SK-N-SH (cell line): ENCODE data around the gene CELSR1.

Experiments used
- CHD2 ChIP-seq: fragments of 150-350 bp; IDR thresholded peaks from 2 replicates; pipeline ENCODE4 v1.6.1; 2018; ENCODE audit warnings: low read length; ENCODE audit not compliant: partially characterized antibody
- EP300 ChIP-seq, 2 experiments: IDR thresholded peaks; 2 replicates each; pipeline versions ENCODE4 v1.4.0 to v1.6.1; 2012; ENCODE audit warnings: borderline replicate concordance in 1 of 2, low read depth in 1 of 2, low read length in 1 of 2
- JUND ChIP-seq: IDR thresholded peaks from 2 replicates; pipeline ENCODE4 v1.4.0; 2012
- MEF2A ChIP-seq: IDR thresholded peaks from 2 replicates; pipeline ENCODE4 v1.4.0; 2012; ENCODE audit warnings: low read depth, borderline replicate concordance
- MXI1 ChIP-seq: IDR thresholded peaks from 2 replicates; pipeline ENCODE4 v1.6.1; 2012; ENCODE audit warnings: mild to moderate bottlenecking, low read depth, low read length, improper control_type of control experiment
- POLR2AphosphoS5 ChIP-seq: IDR thresholded peaks from 2 replicates; pipeline ENCODE4 v1.6.1; 2012; ENCODE audit warnings: low read depth, low read length
- TAF1 ChIP-seq: IDR thresholded peaks from 2 replicates; pipeline ENCODE4 v1.6.1; 2012; ENCODE audit warnings: low read depth, mild to moderate bottlenecking, low read length, moderate library complexity, borderline replicate concordance
- TCF12 ChIP-seq: IDR thresholded peaks from 2 replicates; pipeline ENCODE4 v1.4.0; 2012
- YY1 ChIP-seq: IDR thresholded peaks from 2 replicates; pipeline ENCODE4 v1.4.0; 2012; ENCODE audit warnings: low read depth, mild to moderate bottlenecking
- TF ChIP-seq, protein P1 (sequence below): IDR thresholded peaks from 2 replicates; pipeline ENCODE4 v1.4.0; 2012; ENCODE audit warnings: low read depth
- TF ChIP-seq, protein P2 (sequence below): fragments of 150-350 bp; IDR thresholded peaks from 2 replicates; pipeline ENCODE4 v1.6.1; 2017; ENCODE audit warnings: antibody characterized with exemption, low read length, low read depth, borderline replicate concordance
- TF ChIP-seq, protein P3 (sequence below): fragments of 200-600 bp; sonication (generic); IDR thresholded peaks from 2 replicates; pipeline ENCODE4 v1.6.1; 2017; ENCODE audit warnings: antibody characterized with exemption, mild to moderate bottlenecking, moderate library complexity
- TF ChIP-seq, protein P4 (sequence below): IDR thresholded peaks from 2 replicates; pipeline ENCODE4 v1.6.1; 2012; ENCODE audit warnings: mild to moderate bottlenecking, low read depth, low read length, moderate library complexity
- TF ChIP-seq, protein P5 (sequence below): IDR thresholded peaks from 2 replicates; pipeline ENCODE4; 2012

DNA sequence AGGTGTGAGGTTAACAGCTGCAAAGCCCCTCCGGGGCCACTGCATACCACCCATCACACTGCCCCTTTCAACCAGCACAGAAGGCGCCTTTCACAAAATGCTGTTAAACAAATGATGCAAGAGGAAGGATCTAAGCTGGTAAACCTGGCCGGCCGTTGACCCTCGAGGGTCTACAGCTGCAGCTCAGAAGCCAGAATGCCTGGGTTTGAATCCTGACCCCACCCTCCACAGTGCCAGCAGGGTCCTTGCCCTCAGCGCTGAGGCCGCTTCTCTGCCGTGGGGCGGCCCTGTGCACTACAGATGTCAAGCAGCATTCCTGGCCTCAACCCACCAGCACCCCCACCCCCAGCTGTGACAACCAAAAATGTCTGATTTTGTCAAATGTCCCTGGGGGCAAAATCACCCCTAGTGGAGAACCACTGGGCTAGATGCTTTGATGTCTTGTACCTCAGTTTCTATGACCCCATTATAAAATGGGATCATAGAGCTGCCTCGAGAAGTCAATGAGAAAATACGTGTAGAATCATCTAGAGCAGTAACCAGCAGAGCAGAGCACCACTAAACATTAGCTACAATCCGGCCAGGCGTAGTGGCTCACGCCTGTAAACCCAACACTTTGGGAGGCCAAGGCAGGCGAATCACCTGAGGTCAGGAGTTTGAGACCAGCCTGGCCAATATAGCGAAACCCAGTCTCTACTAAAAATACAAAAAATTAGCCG, 77.9 kb downstream of the CELSR1 start:
- TF ChIP-seq, protein P1, sequence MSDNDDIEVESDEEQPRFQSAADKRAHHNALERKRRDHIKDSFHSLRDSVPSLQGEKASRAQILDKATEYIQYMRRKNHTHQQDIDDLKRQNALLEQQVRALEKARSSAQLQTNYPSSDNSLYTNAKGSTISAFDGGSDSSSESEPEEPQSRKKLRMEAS, result no peak
- TF ChIP-seq, protein P2, sequence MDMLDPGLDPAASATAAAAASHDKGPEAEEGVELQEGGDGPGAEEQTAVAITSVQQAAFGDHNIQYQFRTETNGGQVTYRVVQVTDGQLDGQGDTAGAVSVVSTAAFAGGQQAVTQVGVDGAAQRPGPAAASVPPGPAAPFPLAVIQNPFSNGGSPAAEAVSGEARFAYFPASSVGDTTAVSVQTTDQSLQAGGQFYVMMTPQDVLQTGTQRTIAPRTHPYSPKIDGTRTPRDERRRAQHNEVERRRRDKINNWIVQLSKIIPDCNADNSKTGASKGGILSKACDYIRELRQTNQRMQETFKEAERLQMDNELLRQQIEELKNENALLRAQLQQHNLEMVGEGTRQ, result no peak
- TF ChIP-seq TAF1 (no peak), JUND (no peak), POLR2AphosphoS5 (no peak), CHD2 (no peak), MXI1 (no peak), EP300 (IDR thresholded peaks at IDR 0.05; ENCODE audit: borderline replicate concordance in 1 of 2, low read depth in 1 of 2, low read length in 1 of 2) (no peak), MEF2A (no peak), YY1 (no peak), TCF12 (no peak)
- TF ChIP-seq, protein P3, sequence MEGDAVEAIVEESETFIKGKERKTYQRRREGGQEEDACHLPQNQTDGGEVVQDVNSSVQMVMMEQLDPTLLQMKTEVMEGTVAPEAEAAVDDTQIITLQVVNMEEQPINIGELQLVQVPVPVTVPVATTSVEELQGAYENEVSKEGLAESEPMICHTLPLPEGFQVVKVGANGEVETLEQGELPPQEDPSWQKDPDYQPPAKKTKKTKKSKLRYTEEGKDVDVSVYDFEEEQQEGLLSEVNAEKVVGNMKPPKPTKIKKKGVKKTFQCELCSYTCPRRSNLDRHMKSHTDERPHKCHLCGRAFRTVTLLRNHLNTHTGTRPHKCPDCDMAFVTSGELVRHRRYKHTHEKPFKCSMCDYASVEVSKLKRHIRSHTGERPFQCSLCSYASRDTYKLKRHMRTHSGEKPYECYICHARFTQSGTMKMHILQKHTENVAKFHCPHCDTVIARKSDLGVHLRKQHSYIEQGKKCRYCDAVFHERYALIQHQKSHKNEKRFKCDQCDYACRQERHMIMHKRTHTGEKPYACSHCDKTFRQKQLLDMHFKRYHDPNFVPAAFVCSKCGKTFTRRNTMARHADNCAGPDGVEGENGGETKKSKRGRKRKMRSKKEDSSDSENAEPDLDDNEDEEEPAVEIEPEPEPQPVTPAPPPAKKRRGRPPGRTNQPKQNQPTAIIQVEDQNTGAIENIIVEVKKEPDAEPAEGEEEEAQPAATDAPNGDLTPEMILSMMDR, result no peak
- TF ChIP-seq, protein P4, sequence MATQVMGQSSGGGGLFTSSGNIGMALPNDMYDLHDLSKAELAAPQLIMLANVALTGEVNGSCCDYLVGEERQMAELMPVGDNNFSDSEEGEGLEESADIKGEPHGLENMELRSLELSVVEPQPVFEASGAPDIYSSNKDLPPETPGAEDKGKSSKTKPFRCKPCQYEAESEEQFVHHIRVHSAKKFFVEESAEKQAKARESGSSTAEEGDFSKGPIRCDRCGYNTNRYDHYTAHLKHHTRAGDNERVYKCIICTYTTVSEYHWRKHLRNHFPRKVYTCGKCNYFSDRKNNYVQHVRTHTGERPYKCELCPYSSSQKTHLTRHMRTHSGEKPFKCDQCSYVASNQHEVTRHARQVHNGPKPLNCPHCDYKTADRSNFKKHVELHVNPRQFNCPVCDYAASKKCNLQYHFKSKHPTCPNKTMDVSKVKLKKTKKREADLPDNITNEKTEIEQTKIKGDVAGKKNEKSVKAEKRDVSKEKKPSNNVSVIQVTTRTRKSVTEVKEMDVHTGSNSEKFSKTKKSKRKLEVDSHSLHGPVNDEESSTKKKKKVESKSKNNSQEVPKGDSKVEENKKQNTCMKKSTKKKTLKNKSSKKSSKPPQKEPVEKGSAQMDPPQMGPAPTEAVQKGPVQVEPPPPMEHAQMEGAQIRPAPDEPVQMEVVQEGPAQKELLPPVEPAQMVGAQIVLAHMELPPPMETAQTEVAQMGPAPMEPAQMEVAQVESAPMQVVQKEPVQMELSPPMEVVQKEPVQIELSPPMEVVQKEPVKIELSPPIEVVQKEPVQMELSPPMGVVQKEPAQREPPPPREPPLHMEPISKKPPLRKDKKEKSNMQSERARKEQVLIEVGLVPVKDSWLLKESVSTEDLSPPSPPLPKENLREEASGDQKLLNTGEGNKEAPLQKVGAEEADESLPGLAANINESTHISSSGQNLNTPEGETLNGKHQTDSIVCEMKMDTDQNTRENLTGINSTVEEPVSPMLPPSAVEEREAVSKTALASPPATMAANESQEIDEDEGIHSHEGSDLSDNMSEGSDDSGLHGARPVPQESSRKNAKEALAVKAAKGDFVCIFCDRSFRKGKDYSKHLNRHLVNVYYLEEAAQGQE, result no peak
- TF ChIP-seq, protein P5, sequence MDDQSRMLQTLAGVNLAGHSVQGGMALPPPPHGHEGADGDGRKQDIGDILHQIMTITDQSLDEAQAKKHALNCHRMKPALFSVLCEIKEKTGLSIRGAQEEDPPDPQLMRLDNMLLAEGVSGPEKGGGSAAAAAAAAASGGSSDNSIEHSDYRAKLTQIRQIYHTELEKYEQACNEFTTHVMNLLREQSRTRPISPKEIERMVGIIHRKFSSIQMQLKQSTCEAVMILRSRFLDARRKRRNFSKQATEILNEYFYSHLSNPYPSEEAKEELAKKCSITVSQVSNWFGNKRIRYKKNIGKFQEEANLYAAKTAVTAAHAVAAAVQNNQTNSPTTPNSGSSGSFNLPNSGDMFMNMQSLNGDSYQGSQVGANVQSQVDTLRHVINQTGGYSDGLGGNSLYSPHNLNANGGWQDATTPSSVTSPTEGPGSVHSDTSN, result no peak
